ENCODE measurements around the gene TCF12.

Gene TCF12

GRCh38 chr15:57283774-57284503 lies 365.5 kb downstream of the TCF12 start:
- no peaks in the 10 kb centered on the region for H3K27me3 ChIP-seq (ENCODE audit: control insufficient read depth in 1 of 2, insufficient read depth in 2 of 2, low read length in 2 of 2)
- no peaks in the 10 kb centered on the region for H3K4me1 ChIP-seq (ENCODE audit: control insufficient read depth in 1 of 2, insufficient read depth in 2 of 2, low read length in 2 of 2)
- no peak overlapping the region for H3K27ac ChIP-seq (ENCODE audit: low read depth, low read length)
- H3K9me3 ChIP-seq (ENCODE audit: control insufficient read depth in 1 of 2, low read length in 2 of 2): no peaks in the 10 kb centered on the region
- no peak overlapping the region for H3K4me3 ChIP-seq (ENCODE audit: low read depth in 1 of 2, low read length in 2 of 2)
- H3K9ac ChIP-seq (ENCODE audit: low read depth in 1 of 2, low read length in 2 of 2): no peak overlapping the region
- H3K36me3 ChIP-seq (ENCODE audit: control insufficient read depth in 1 of 2, insufficient read depth in 2 of 2, low read length in 2 of 2): peaks cover 27 to 49% of the 10 kb centered on the region in 2 donors

GRCh38 chr15:57284535-57284934 lies 366.1 kb downstream of the TCF12 start:
- Histone ChIP-seq H3K27ac (ENCODE audit: low read depth, low read length) (no peak overlapping the region), H3K9me3 (ENCODE audit: control insufficient read depth in 1 of 2, low read length in 2 of 2) (no peaks in the 10 kb centered on the region), H3K4me3 (ENCODE audit: low read depth in 1 of 2, low read length in 2 of 2) (no peak overlapping the region), H3K4me1 (ENCODE audit: control insufficient read depth in 1 of 2, insufficient read depth in 2 of 2, low read length in 2 of 2) (no peaks in the 10 kb centered on the region), H3K27me3 (ENCODE audit: control insufficient read depth in 1 of 2, insufficient read depth in 2 of 2, low read length in 2 of 2) (no peaks in the 10 kb centered on the region), H3K36me3 (ENCODE audit: control insufficient read depth in 1 of 2, insufficient read depth in 2 of 2, low read length in 2 of 2) (peaks cover 27 to 49% of the 10 kb centered on the region in 2 donors), H3K9ac (ENCODE audit: low read depth in 1 of 2, low read length in 2 of 2) (no peak overlapping the region)

GRCh38 chr15:57285386-57285785 lies 366.9 kb downstream of the TCF12 start:
- Histone ChIP-seq H3K9me3 (ENCODE audit: control insufficient read depth in 1 of 2, low read length in 2 of 2) (no peaks in the 10 kb centered on the region), H3K27ac (ENCODE audit: low read depth, low read length) (no peak overlapping the region), H3K4me3 (ENCODE audit: low read depth in 1 of 2, low read length in 2 of 2) (no peak overlapping the region), H3K36me3 (ENCODE audit: control insufficient read depth in 1 of 2, insufficient read depth in 2 of 2, low read length in 2 of 2) (peaks cover 27 to 49% of the 10 kb centered on the region in 2 donors), H3K27me3 (ENCODE audit: control insufficient read depth in 1 of 2, insufficient read depth in 2 of 2, low read length in 2 of 2) (no peaks in the 10 kb centered on the region), H3K9ac (ENCODE audit: low read depth in 1 of 2, low read length in 2 of 2) (no peak overlapping the region), H3K4me1 (ENCODE audit: control insufficient read depth in 1 of 2, insufficient read depth in 2 of 2, low read length in 2 of 2) (no peaks in the 10 kb centered on the region)

- Histone ChIP-seq H3K9ac (ENCODE audit: low read depth in 1 of 2, low read length in 2 of 2) (no peak overlapping the region), H3K27ac (ENCODE audit: low read depth, low read length) (no peak overlapping the region), H3K27me3 (ENCODE audit: control insufficient read depth in 1 of 2, insufficient read depth in 2 of 2, low read length in 2 of 2) (no peaks in the 10 kb centered on the region), H3K4me1 (ENCODE audit: control insufficient read depth in 1 of 2, insufficient read depth in 2 of 2, low read length in 2 of 2) (no peaks in the 10 kb centered on the region), H3K4me3 (ENCODE audit: low read depth in 1 of 2, low read length in 2 of 2) (no peak overlapping the region), H3K9me3 (ENCODE audit: control insufficient read depth in 1 of 2, low read length in 2 of 2) (no peaks in the 10 kb centered on the region), H3K36me3 (ENCODE audit: control insufficient read depth in 1 of 2, insufficient read depth in 2 of 2, low read length in 2 of 2) (peaks cover 22 to 45% of the 10 kb centered on the region in 2 donors)
Observed at GRCh38 chr15:57286446-57287122, 368.1 kb downstream of the TCF12 start.

- Histone ChIP-seq H3K4me1 (ENCODE audit: control insufficient read depth in 1 of 2, insufficient read depth in 2 of 2, low read length in 2 of 2) (no peaks in the 10 kb centered on the region), H3K9me3 (ENCODE audit: control insufficient read depth in 1 of 2, low read length in 2 of 2) (no peaks in the 10 kb centered on the region), H3K9ac (ENCODE audit: low read depth in 1 of 2, low read length in 2 of 2) (no peak overlapping the region), H3K27me3 (ENCODE audit: control insufficient read depth in 1 of 2, insufficient read depth in 2 of 2, low read length in 2 of 2) (no peaks in the 10 kb centered on the region), H3K27ac (ENCODE audit: low read depth, low read length) (no peak overlapping the region), H3K36me3 (ENCODE audit: control insufficient read depth in 1 of 2, insufficient read depth in 2 of 2, low read length in 2 of 2) (peaks cover 22 to 41% of the 10 kb centered on the region in 2 donors), H3K4me3 (ENCODE audit: low read depth in 1 of 2, low read length in 2 of 2) (no peak overlapping the region)
Observed at GRCh38 chr15:57287123-57287521, 368.7 kb downstream of the TCF12 start.

- Histone ChIP-seq H3K4me1 (ENCODE audit: control insufficient read depth in 1 of 2, insufficient read depth in 2 of 2, low read length in 2 of 2) (no peaks in the 10 kb centered on the region), H3K36me3 (ENCODE audit: control insufficient read depth in 1 of 2, insufficient read depth in 2 of 2, low read length in 2 of 2) (peaks cover 16 to 30% of the 10 kb centered on the region in 2 donors), H3K9me3 (ENCODE audit: control insufficient read depth in 1 of 2, low read length in 2 of 2) (no peaks in the 10 kb centered on the region), H3K27me3 (ENCODE audit: control insufficient read depth in 1 of 2, insufficient read depth in 2 of 2, low read length in 2 of 2) (no peaks in the 10 kb centered on the region), H3K9ac (ENCODE audit: low read depth in 1 of 2, low read length in 2 of 2) (no peak overlapping the region), H3K27ac (ENCODE audit: low read depth, low read length) (no peak overlapping the region), H3K4me3 (ENCODE audit: low read depth in 1 of 2, low read length in 2 of 2) (no peak overlapping the region)
Observed at GRCh38 chr15:57288926-57289580, 370.6 kb downstream of the TCF12 start.

GRCh38 chr15:57290187-57290586 lies 371.7 kb downstream of the TCF12 start:
- no peaks in the 10 kb centered on the region for H3K9me3 ChIP-seq (ENCODE audit: control insufficient read depth in 1 of 2, low read length in 2 of 2)
- H3K4me3 ChIP-seq (ENCODE audit: low read depth in 1 of 2, low read length in 2 of 2): no peak overlapping the region
- H3K27me3 ChIP-seq (ENCODE audit: control insufficient read depth in 1 of 2, insufficient read depth in 2 of 2, low read length in 2 of 2): no peaks in the 10 kb centered on the region
- peaks cover 16 to 25% of the 10 kb centered on the region in 2 donors for H3K36me3 ChIP-seq (ENCODE audit: control insufficient read depth in 1 of 2, insufficient read depth in 2 of 2, low read length in 2 of 2)
- no peak overlapping the region for H3K9ac ChIP-seq (ENCODE audit: low read depth in 1 of 2, low read length in 2 of 2)
- H3K4me1 ChIP-seq (ENCODE audit: control insufficient read depth in 1 of 2, insufficient read depth in 2 of 2, low read length in 2 of 2): no peaks in the 10 kb centered on the region
- no peak overlapping the region for H3K27ac ChIP-seq (ENCODE audit: low read depth, low read length)

GRCh38 chr15:57290826-57291225 lies 372.4 kb downstream of the TCF12 start:
- no peaks in the 10 kb centered on the region for H3K4me1 ChIP-seq (ENCODE audit: control insufficient read depth in 1 of 2, insufficient read depth in 2 of 2, low read length in 2 of 2)
- no peaks in the 10 kb centered on the region for H3K9me3 ChIP-seq (ENCODE audit: control insufficient read depth in 1 of 2, low read length in 2 of 2)
- no peaks in the 10 kb centered on the region for H3K27me3 ChIP-seq (ENCODE audit: control insufficient read depth in 1 of 2, insufficient read depth in 2 of 2, low read length in 2 of 2)
- no peak overlapping the region for H3K9ac ChIP-seq (ENCODE audit: low read depth in 1 of 2, low read length in 2 of 2)
- H3K27ac ChIP-seq (ENCODE audit: low read depth, low read length): no peak overlapping the region
- H3K36me3 ChIP-seq (ENCODE audit: control insufficient read depth in 1 of 2, insufficient read depth in 2 of 2, low read length in 2 of 2): peaks cover 11 to 19% of the 10 kb centered on the region in 2 donors
- no peak overlapping the region for H3K4me3 ChIP-seq (ENCODE audit: low read depth in 1 of 2, low read length in 2 of 2)

GRCh38 chr15:57296473-57297162 lies 378.2 kb downstream of the TCF12 start:
- Histone ChIP-seq H3K27ac (ENCODE audit: low read depth, low read length) (no peak overlapping the region), H3K36me3 (ENCODE audit: control insufficient read depth in 1 of 2, insufficient read depth in 2 of 2, low read length in 2 of 2) (no peaks in the 10 kb centered on the region), H3K4me1 (ENCODE audit: control insufficient read depth in 1 of 2, insufficient read depth in 2 of 2, low read length in 2 of 2) (peaks cover 14 to 25% of the 10 kb centered on the region in 2 donors), H3K9ac (ENCODE audit: low read depth in 1 of 2, low read length in 2 of 2) (peak overlapping the region; percentile 2 to 54), H3K4me3 (ENCODE audit: low read depth in 1 of 2, low read length in 2 of 2) (peak overlapping the region; percentile 7 to 11), H3K27me3 (ENCODE audit: control insufficient read depth in 1 of 2, insufficient read depth in 2 of 2, low read length in 2 of 2) (no peaks in the 10 kb centered on the region), H3K9me3 (ENCODE audit: control insufficient read depth in 1 of 2, low read length in 2 of 2) (no peaks in the 10 kb centered on the region)

All from duodenal mucosa (tissue), 2 donors.